GM19468 (cell line): ENCODE results near the gene DNAH6.

ENCODE experiments used
- ATAC-seq: cut with Tn5 transposase; IDR thresholded peaks from one replicate; pipeline ENCODE4 v1.9.1; 2021; ENCODE audit warnings: mild to moderate bottlenecking, moderate library complexity, moderate number of reproducible peaks; ENCODE audit not compliant: unreplicated experiment; ENCODE audit errors: extremely low read depth

The DNAH6 gene

DNA sequence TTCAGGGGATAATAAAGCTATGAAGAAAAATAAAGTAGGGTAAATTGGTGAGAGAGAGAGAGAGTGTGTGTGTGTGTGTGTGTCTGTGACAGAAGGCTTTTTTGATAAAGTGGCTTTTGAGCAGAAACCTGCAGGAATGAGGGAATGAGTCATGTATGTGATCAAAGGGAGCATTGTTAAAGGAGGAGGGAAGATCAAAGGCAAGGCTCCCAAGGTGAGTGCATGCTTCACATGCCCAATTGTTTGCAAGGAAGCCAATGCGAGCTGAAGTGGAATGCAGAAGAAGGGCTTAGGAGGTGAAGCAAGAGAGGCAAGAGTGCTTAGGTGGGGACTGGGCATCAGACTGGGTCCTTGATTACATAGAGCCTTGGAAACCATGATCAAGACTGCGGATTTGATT, 96.8 kb downstream of the DNAH6 start:
- ATAC-seq = no peak

DNA sequence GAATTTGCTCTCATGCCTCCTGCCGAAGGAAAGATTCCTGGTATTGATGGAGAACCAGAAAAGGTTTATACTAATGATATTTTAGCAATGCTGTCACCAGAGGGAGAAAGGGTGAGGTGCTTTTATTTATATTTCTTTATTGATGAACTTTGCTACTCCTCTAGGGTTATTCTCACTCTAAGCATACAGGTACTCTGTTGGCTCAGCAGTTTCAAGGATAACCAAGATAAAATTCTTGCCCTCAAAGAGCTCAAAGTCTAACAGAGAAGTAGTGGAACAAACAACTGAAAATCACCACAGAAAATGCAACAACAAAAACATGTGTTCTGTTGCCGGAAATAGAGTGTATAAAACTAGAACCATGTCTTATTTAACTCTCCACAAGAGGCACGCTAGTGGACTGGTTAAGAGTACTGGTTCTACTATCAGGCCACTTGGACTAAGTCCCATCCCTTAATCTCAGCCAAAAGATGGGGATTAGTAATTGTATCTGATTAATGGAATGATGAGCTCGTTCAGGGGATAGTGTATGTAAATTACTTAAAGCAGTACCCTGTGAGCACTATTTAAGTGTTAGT, 103.6 kb downstream of the DNAH6 start:
- no peak for ATAC-seq

DNA sequence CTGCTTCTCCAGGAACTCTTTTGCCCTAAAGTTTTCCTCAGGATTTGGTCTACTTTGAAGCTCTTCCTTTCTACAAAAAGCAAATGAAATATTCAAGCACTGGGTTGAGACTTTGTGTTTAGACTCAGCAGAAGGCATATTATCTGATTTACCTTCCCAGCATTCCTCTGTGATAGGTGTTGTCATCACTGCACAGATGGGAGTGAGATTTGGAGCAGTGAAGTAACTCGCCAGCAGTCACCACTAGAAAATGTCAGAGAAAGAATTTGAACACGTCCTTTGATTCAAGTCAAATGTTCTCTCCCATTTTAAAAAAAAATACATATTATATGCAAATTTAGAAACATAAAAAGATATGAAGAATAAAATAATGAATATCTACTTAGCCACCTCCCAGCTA, 112.2 kb downstream of the DNAH6 start:
- no peak for ATAC-seq

DNA sequence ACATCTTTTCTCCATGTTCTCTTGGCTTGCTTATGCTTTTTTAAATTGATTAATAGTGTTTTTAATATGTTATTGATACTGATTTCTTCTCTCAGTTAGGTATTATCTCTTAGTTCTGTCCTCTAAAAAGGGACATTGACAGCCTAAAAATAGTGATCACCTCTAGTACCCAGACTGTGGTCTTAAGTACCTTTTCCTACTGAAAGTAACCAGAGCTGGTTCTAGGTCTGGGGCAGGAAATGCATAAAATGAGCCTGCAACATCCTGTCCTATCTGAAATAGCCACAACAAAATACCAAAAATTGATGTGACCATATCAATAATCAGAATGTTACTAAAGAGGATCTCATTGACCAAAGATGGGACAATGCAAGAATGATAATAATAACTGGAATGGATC, 113.3 kb downstream of the DNAH6 start:
- ATAC-seq = no peak

DNA sequence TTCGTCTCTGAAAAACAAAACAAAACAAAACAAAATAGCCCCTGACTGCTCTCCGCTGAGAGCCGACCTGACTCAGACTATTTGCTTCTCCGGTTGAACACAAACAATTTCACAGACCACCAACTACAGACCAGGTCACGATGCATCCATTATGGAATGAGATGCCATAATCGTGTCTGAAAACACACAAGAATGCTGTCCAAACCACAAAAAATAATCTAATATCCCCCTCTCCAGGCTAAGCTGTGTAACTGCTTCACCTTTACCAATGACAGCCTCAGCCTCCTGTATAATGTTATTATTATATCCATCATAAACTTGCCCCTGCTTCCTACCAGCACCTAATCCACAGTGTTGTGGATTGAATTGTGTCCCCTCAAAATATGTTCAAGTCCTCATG, 114.7 kb downstream of the DNAH6 start:
- ATAC-seq = no peak

GRCh38 chr2:84631985-84632384, 115.7 kb downstream of the DNAH6 start:
- ATAC-seq = no peak

DNA sequence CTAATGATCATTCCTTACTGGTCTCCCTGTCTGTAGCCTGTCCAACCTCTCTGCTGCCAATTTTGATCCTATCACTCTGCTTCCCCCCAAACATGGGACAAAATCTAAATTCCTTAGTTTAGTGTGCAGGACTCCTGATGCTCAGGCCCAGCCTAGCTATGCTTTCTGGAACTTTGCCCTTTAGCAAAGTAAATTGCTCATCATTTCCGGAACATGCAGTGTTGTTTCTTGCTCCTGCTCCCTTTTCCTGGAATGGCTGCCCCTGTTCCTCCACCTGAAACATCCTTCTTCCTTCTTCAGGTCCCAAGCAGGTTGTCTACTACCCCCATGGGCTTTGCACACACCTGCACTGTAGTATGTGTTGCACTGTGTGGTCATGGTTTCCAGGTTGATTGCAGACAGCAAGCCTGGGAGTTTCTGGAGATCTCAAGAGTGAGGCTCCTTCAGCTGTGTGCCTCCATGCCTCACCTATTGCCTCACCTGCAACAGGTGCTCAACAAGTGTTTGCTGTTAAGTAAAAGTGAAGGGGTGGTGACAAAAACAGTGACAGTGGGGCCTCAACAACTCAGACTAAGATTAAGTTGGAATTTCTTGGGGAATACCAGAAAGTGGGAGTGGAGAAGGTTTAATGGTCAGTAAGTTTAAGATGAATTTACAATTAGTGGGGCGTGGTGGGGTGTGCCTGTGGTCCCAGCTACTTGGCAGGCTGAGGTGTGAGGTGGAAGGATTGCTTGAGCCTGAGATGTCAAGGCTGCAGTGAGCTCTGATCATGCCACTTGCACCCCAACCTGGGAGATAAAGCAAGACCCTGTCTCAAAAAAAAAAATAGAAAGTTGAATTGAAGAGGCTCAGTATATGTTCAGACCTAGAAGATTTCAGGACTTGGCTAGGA, 120.0 kb downstream of the DNAH6 start:
- ATAC-seq = no peak

DNA sequence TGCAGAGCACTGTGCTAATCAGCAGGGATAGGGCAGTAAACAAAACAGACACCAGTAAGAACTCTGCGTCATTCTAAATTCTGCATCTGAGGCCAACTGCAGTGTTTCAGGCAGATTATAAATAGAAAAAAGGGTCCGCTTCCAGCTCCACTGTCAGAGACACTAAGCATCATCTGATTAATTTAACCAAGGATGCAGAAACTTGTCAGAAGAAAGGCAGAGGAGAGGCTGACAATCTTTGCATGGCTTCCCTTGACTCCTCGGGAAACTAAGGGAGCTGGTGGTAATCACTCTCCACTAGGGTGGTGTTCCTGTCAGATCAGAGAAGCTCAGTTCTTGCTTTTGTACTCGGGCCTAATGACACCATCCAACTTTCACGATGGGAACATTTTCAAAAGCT, 123.5 kb downstream of the DNAH6 start:
- ATAC-seq = no peak

DNA sequence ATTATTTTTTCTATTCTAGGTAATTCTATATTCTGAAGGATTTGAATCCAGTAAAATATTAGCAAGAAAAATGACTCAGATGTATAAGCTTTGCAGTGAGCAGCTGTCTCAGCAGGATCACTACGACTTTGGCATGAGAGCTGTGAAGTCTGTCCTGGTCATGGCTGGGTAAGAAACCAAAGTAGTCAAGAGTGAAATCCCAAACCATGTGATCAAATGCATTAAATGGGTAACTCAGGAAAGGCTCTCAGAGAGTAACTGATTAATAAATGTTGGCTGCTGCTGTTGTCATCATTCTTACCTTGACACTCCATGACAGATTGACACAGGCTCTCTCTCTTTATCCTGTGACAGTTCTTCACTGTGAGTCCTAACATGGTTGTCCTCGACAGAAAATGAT, 124.1 kb downstream of the DNAH6 start:
- no peak for ATAC-seq

- no peak for ATAC-seq
These were observed 124.7 kb downstream of the DNAH6 start for GRCh38 chr2:84641021-84641420.

DNA sequence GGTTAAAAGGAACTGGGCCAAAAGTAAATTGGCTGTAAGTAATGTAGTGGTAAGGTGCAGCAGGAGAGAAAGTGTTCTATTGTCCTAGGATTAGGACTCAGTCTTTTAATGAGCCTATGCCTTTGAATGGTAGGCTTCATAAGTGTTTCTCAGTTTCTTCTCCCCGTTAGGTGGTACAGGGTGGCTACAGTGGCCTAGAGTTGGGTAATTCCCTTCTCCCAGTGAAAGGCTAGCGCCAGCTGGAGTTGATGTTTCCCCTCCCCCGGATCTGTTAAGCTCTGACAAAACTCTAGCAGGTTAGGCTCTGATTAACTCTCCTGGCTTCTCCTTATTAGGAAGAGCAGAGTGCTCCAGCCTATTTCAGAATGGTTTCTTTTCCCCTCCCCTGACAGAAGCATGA, 127.7 kb downstream of the DNAH6 start:
- no peak for ATAC-seq

- no peak for ATAC-seq
These were observed 130.2 kb downstream of the DNAH6 start for GRCh38 chr2:84646514-84646913.

DNA sequence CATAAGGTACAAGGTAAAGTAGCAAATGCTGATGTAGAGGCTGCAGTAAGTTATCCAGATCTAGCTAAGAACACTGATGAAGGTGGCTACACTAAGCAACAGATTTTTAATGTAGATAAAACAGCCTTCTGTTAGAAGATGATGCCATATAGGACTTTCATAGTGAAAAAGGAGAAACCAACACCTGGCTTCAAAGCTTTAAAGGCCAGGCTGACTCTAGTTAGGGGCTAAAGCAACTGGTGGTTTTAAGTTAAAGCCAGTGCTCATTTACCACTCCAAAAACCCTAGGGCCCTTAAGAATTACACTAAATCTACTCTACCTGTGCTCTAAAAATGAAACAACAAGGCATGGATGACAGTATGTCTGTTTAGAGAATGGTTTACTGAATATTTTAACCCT, 131.0 kb downstream of the DNAH6 start:
- no peak for ATAC-seq

- no peak for ATAC-seq
These were observed 132.8 kb downstream of the DNAH6 start for GRCh38 chr2:84649058-84649457.

- ATAC-seq = no peak
These were observed 133.3 kb downstream of the DNAH6 start for GRCh38 chr2:84649487-84650142.

DNA sequence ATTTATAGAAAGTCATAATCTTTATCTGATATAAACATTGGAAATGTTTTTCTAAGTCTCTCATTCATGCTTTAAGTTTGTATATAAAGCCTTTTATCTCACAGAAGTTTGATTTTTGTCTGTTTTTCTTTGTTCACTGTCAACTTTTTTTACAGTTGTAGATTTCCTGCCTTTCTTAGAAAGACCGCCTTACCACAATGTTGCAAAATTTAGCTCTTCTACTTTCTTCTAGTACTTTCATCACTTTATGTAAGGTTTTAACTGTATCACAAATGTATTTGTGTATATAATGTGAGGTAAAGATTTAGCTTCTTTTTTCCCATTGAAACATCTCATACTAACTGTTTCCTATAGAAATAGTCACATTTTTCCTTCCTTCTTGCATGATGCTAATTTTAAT, 136.1 kb downstream of the DNAH6 start:
- ATAC-seq = no peak

DNA sequence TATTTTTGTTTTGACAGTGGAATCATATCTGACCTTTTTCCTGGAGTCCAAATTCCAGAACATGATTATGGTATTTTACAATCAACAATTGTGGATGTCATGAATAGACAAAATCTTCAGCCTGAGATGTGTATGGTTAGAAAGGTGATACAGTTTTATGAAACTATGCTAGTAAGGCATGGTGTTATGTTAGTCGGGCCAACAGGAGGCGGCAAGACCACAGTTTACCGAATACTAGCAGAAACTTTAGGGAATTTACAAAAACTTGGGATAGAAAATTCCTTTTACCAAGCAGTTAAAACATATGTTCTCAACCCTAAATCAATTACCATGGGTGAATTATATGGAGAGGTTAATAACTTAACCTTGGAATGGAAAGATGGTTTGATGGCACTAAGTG, 137.0 kb downstream of the DNAH6 start:
- ATAC-seq = no peak

DNA sequence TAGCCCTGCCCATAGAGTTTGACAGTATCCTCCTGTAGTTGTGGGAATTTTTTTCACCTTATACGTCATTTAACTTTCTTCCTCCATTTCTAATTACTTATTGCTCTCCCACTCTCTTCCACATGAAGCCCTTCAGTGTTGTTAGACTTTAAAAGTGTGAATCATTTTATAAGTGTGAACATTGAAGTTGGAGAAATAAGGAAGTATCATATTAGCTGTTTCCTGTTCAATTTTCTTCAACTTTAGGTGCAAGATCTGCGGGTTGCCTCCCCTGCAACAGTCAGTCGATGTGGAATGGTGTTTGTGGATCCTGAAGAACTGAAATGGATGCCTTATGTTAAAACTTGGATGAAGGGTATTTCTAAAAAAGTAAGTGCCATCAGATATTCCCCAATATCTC, 138.1 kb downstream of the DNAH6 start:
- no peak for ATAC-seq

GRCh38 chr2:84669122-84669521, 152.8 kb downstream of the DNAH6 start:
- ATAC-seq = no peak

- no peak for ATAC-seq
These were observed 157.8 kb downstream of the DNAH6 start for GRCh38 chr2:84674099-84674498.

- ATAC-seq = no peak
These were observed 158.3 kb downstream of the DNAH6 start for GRCh38 chr2:84674586-84674985.
